GM21717 (cell line): ENCODE measurements around the gene TRAF5.
"Not testable (repeated sequence)": the region's sequence is repeated elsewhere in the genome, so short reads cannot be mapped to it uniquely, and the experiment has no call there.

ENCODE experiments used
- ATAC-seq: cut with Tn5 transposase; IDR thresholded peaks from one replicate; pipeline ENCODE4 v1.9.1; 2021; ENCODE audit warnings: mild to moderate bottlenecking, moderate library complexity; ENCODE audit not compliant: unreplicated experiment

Gene TRAF5

GRCh38 chr1:211376807-211377470 is 50.3 kb downstream of the TRAF5 start:
- no peak for ATAC-seq

DNA sequence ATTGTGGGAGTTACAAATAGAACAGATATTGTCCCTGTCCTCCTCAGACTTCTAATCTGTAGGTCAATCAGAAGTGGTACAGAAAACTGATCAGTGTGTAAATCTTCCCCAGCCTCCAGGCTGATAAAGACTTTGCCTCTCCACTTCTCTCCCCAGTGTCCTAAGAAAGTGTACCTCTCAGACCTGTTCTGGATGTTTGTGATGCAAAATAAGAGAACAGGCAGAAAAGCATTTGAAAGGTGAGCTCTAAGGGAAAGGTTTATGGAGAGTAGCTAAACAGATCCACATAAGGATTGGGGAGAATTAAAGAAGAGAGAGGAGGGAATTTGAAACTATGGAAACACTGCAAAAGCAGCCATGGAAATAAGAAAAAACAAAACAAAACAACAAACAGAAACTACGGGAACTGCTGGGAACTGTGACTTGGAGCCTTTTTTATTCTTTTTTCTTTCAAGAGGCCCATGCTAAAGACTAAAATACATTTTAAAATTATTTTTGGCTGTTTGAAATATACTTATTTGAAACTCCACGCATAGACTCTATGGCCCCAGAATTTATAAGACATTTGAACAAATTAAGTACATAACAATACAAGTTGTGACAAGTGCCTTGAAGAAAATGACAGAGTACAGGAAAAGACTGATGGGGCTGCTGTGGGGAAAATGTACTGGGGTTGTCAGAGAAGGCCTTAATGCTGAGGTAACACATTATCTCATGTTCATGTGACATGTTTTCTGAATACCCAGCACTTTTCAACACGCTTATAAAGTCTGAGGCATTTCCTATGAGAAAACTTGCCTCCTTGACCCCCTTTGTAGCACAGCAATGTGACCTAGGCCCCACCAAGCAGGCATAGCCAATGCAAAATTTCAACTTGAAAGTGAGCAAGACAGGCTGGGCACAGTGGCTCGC is 51.2 kb downstream of the TRAF5 start:
- ATAC-seq, result no peak

DNA sequence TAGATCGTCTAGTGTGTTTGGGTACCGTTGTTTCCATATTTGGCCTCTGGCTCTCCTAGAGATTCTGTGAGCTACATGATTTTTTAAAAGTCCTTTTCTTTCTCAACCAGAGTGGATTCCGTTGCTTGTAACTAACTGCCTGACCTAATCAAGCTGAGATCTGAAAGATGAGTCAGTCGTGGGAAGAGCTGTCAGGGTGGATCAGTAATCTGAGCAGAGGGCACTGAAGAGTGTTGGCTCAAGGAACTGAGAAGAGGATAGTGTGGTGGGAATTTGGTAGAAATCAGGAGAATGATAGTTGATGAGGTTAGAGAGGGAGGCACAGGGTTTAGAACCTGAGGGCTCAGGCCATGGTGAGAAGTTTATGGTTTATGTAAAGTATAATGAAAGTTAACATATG is 52.2 kb downstream of the TRAF5 start:
- ATAC-seq, result no peak

DNA sequence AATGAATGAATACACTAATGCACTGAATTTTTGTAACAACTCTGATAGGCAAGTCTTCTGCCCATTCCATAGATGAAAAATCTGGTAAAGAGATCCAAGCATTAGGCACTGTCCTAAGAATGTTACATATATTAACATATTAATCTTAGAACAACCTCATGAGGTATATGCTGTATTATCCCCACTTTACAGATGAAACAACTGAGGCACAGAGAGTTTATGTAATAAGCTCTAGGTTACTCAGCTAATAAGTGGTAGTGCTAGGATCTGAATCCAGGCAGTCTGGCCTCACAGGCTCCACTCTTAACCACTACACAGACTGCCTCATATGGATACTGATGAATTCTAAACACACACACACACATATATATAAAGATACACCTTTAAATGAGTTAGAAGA is 52.8 kb downstream of the TRAF5 start:
- no peak for ATAC-seq

- no peak for ATAC-seq
Measured at GRCh38 chr1:211381481-211382181, 55.0 kb downstream of the TRAF5 start.

DNA sequence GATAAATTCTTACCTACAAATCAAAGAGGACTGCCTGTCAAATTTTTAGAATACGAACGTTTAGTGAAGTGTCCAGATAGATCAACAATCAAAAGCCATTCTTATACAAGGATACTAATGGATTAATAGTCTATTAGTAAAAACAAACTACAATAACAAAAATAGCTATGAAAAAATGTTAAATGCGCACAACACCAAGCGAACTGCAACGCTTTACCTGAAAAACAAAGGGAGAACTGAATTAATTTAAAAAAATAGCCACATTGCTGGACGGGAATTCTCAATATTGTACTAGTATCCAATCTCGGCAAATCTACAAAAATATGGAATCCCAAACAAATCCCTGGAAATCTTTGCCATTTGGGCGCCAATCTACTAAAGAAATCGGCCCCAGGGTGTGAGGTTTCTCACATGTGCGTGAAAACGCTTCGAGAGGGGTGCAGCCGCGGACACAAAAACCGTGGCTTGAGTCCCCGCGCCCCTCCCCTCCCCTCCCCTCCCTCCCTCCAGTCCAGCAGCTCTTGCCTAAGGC is 55.6 kb downstream of the TRAF5 start:
- ATAC-seq, result no peak

GRCh38 chr1:211382714-211383480 is 56.3 kb downstream of the TRAF5 start:
- peak; percentile 93 for ATAC-seq

GRCh38 chr1:211384524-211384923 is 57.9 kb downstream of the TRAF5 start:
- ATAC-seq, result no peak

GRCh38 chr1:211386921-211387320 is 60.3 kb downstream of the TRAF5 start:
- no peak for ATAC-seq

GRCh38 chr1:211390829-211391228 is 64.2 kb downstream of the TRAF5 start:
- not testable (repeated sequence) for ATAC-seq

DNA sequence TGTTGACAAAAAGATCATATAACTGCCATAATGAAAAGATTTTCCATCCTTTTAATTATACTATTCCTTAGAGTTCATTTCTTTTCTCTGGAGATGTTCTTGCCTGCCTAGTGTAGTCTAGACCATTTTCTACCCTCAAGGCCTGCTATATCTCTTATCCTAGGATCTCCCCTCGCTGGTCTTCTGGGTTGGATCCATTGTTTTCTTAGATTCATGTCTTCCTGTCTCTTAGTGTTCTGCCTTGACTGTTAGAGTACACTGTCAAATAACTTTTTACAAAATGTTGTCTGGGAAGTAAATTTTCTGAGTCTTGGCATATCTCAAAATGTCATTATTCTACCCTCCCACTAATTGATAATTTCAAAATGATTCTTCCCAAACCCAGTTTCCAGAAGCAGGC is 66.6 kb downstream of the TRAF5 start:
- ATAC-seq, result no peak

DNA sequence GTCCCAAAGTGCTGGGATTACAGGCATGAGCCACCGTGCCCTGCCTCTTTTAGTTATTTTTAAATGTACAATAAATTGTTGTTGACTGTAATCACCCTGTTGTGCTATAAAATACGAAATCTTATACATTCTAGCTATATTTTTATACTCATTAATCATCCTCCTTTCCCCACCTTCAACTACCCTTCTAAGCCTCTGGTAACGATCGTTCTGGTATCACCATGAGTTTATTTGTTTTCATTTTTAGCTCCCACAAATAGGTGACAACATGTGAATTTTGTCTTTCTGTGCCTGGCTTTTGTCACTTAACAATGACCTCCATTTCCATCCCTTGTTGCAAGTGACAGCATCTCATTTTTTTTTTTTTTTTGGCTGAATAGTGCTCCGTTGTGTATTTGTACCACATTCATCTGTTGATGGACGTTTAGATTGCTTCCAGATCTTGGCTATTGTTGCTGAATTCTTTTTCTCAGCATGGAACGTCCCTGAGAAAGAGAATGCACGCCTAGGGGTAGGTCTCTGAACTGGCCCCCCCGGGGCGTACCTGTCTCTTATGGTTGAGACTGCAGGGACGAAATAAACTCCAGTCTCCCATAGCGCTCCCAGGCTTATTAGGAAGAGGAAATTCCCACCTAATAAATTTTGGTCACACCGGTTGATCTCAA is 71.8 kb downstream of the TRAF5 start:
- ATAC-seq, result not testable (repeated sequence)

DNA sequence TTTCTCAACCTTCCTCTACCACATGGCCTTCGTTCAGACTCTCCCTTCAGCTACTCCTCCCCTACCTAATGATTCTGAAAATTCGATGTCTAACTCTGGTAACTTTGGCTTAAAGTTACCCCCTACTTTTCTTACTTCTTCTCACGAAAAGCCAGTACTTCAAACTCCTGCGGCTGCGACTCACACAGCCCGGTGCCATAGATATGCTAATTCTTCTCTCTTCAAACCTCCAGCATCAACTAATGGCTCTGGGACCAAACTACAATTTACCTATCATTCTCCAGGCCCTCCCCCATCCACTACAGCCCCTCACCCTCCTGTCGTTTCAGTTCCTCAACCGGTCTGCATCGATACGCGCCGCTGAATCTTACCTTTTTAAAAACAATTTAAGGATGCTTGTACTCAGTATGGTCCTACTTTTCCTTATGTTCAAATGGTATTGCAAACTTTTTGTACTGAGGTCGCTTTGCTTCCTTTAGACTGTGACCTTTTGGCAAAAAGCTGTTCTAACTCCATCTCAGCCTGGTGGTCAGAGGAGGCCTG is 73.3 kb downstream of the TRAF5 start:
- ATAC-seq, result not testable (repeated sequence)

- not testable (repeated sequence) for ATAC-seq
Measured at GRCh38 chr1:211401751-211402150, 75.1 kb downstream of the TRAF5 start.

- not testable (repeated sequence) for ATAC-seq
Measured at GRCh38 chr1:211406086-211406485, 79.5 kb downstream of the TRAF5 start.

DNA sequence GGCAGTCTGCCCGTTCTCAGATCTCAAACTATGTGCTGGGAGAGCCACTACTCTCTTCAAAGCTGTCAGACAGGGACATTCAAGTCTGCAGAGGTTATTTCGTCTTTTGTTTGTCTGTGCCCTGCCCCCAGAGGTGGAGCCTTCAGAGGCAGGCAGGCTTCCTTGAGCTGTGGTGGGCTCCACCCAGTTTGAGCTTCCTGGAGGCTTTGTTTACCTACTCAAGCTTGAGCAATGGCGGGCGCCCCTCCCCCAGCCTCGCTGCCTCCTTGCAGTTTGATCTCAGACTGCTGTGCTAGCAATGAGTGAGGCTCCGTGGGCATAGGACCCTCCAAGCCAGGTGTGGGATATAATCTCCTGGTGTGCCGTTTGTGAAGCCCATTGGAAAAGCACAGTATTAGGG is 81.1 kb downstream of the TRAF5 start:
- ATAC-seq, result not testable (repeated sequence)

- ATAC-seq, result no peak
Measured at GRCh38 chr1:211411639-211412038, 85.0 kb downstream of the TRAF5 start.

GRCh38 chr1:211415700-211416099 is 89.1 kb downstream of the TRAF5 start:
- ATAC-seq, result no peak

DNA sequence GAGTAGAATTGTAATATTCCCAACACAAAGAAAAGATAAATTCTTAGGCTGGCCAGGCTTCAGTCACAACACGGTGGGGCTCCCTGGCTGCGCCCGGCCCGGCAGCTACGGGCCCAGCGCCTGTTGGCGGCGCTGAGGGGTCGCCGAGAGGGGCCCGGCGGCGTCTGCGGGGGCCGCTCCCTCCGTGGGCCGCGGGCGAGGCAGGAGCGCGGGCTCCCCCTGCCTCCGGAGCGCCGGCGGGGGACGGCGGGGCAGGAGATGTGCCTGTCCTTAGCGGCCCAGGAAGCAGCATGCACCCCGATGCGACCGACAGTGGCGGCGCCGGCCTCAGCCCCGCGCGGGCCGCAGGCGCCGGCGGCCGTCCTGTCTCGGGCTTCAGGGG is 89.6 kb downstream of the TRAF5 start:
- ATAC-seq, result peak; percentile 59
